HepG2 (cell line): ENCODE measurements around the gene STK17A. TPM values are rescaled to one million over a fixed set of nuclear protein-coding genes. Genes with fewer than 3 reads are reported as not detected.

Experiments
- ATAC-seq: fragments of 200-7000 bp; cut with Tn5 transposase; 3 replicates; pipeline ENCODE4 v1.9.1; 2020; ENCODE audit warnings: mild to moderate bottlenecking, moderate library complexity
- BruUV-seq: library from RNA; stranded (reverse); fragments of 400-500 nt; replicated peaks from 2 replicates; lab custom pipeline; 2021; lab: Mats Ljungman, UMichigan
- CTCF ChIA-PET: fragments of 300-600 bp; formaldehyde crosslinking; extraction: SDS; loops from one replicate; lab custom pipeline; 2021; ENCODE audit warnings: low total read pairs, inconsistent platforms, low intra/inter-chr PET ratio; lab: Yijun Ruan, JAX
- POLR2A ChIA-PET: fragments of 350-600 bp; sonication (Branson Sonifier 250); formaldehyde crosslinking; loops from one replicate; lab custom pipeline; 2020; ENCODE audit warnings: antibody characterized with exemption, inconsistent platforms; lab: Yijun Ruan, JAX
- DNase-seq: peaks from one replicate; pipeline ENCODE4 v3.0.0-alpha.2; 2015; ENCODE audit warnings: low spot score
- FAIRE-seq: peaks from 3 replicates; lab custom pipeline; 2011; peaks lifted over from hg19 to GRCh38; lab: Jason Lieb, UNC
- H2AFZ ChIP-seq: one replicate; pipeline ENCODE4 v1.6.1; 2011; ENCODE audit warnings: low read length, inconsistent platforms
- H3K27ac ChIP-seq: fragments of 300-600 bp; 3 replicates; pipeline ENCODE4 v1.8.0; 2011; ENCODE audit warnings: mixed run types, mild to moderate bottlenecking, mixed read lengths, low read length, inconsistent platforms; ENCODE audit not compliant: insufficient read depth; ENCODE audit errors: extremely low read length
- H3K27me3 ChIP-seq, 2 experiments: fragments of 200-600 bp in 1 of 2; 2 replicates in 1 of 2; 3 replicates in 1 of 2; pipeline versions ENCODE4 v1.6.0 to v1.8.0; 2011; ENCODE audit warnings: low read length in 2 of 2, mild to moderate bottlenecking in 2 of 2, moderate library complexity in 2 of 2, inconsistent platforms in 1 of 2; ENCODE audit not compliant: insufficient read depth in 2 of 2, control insufficient read depth in 1 of 2
- H3K36me3 ChIP-seq, 2 experiments: fragments of 200-600 bp in 1 of 2; replicated peaks in 1 of 2; 2 replicates in 1 of 2; 3 replicates in 1 of 2; pipeline versions ENCODE4 v1.5.1 to v1.8.0; 2011; ENCODE audit warnings: low read length in 2 of 2, inconsistent platforms in 1 of 2; ENCODE audit not compliant: insufficient read depth in 2 of 2, control insufficient read depth in 1 of 2
- H3K4me1 ChIP-seq: 2 replicates; pipeline ENCODE4 v1.5.1; 2012; ENCODE audit warnings: low read length, inconsistent platforms; ENCODE audit not compliant: insufficient read depth
- H3K4me2 ChIP-seq: 2 replicates; pipeline ENCODE4 v1.6.0; 2011; ENCODE audit warnings: low read depth, low read length, inconsistent platforms
- H3K4me3 ChIP-seq, 3 experiments: fragments of 200-600 bp in 1 of 3; sonication (generic), shearing (Covaris generic) in 1 of 3; replicated peaks in 1 of 3; 2 replicates each; pipeline ENCODE4 v1.5.1; 2011 to 2016; ENCODE audit warnings: low read length in 3 of 3, inconsistent platforms in 2 of 3, low read depth in 2 of 3, mild to moderate bottlenecking in 2 of 3, control low read depth in 1 of 3, mixed read lengths in 1 of 3; ENCODE audit not compliant: insufficient read depth in 1 of 3
- H3K79me2 ChIP-seq: one replicate; pipeline ENCODE4 v1.6.1; 2011; ENCODE audit warnings: low read length, inconsistent platforms; ENCODE audit not compliant: insufficient read depth
- H3K9ac ChIP-seq: 2 replicates; pipeline ENCODE4 v1.6.0; 2011; ENCODE audit warnings: mild to moderate bottlenecking, low read depth, low read length, inconsistent platforms; ENCODE audit not compliant: insufficient read depth
- H3K9me3 ChIP-seq: 2 replicates; pipeline ENCODE4 v1.5.1; 2012; ENCODE audit warnings: mild to moderate bottlenecking, low read length
- H4K20me1 ChIP-seq: 2 replicates; pipeline ENCODE4 v1.6.0; 2011; ENCODE audit warnings: inconsistent platforms, mild to moderate bottlenecking, low read length, moderate library complexity; ENCODE audit not compliant: insufficient read depth
- ATRX ChIP-seq: sonication (generic); formaldehyde crosslinking; IDR thresholded peaks from 2 replicates; pipeline ENCODE4 v1.4.0; 2020; ENCODE audit warnings: missing genetic modification reagents, borderline replicate concordance
- CBX1 ChIP-seq: IDR thresholded peaks from one replicate; pipeline ENCODE4 v1.6.1; 2016; ENCODE audit warnings: antibody characterized with exemption, low read depth
- CCDC6 ChIP-seq: sonication (generic); formaldehyde crosslinking; IDR thresholded peaks from 2 replicates; pipeline ENCODE4 v1.8.1; 2022; ENCODE audit warnings: mild to moderate bottlenecking, missing genetic modification reagents, moderate library complexity
- CEBPZ ChIP-seq: IDR thresholded peaks from 2 replicates; pipeline ENCODE4 v1.6.1; 2012; ENCODE audit warnings: low read length, improper control_type of control experiment
- JARID2 ChIP-seq: sonication (generic); formaldehyde crosslinking; IDR thresholded peaks from 2 replicates; pipeline ENCODE4 v1.8.1; 2023; ENCODE audit warnings: missing genetic modification reagents, inconsistent platforms; ENCODE audit not compliant: insufficient replicate concordance
- JUNB ChIP-seq: sonication (generic); formaldehyde crosslinking; IDR thresholded peaks from 2 replicates; pipeline ENCODE4 v1.8.0; 2022; ENCODE audit warnings: missing genetic modification reagents, mild to moderate bottlenecking, borderline replicate concordance
- MEIS1 ChIP-seq: sonication (generic); formaldehyde crosslinking; IDR thresholded peaks from 2 replicates; pipeline ENCODE4 v1.9.0; 2021; ENCODE audit warnings: mild to moderate bottlenecking, missing genetic modification reagents, moderate library complexity, borderline replicate concordance
- NBN ChIP-seq: fragments of 450-650 bp; conservative IDR thresholded peaks from 2 replicates; pipeline ENCODE4 v1.6.1; 2017
- NFYC ChIP-seq: IDR thresholded peaks from 2 replicates; pipeline ENCODE4 v1.6.1; 2016; ENCODE audit warnings: missing genetic modification reagents, missing compliant biosample characterization
- POLR2AphosphoS5 ChIP-seq: IDR thresholded peaks from 2 replicates; pipeline ENCODE4 v1.6.1; 2012; ENCODE audit warnings: low read depth, low read length
- PTBP1 ChIP-seq: fragments of 200-400 bp; formaldehyde crosslinking; IDR thresholded peaks from 2 replicates; pipeline ENCODE4 v1.6.1; 2018; ENCODE audit warnings: low read length, low read depth; ENCODE audit not compliant: poor library complexity, severe bottlenecking
- SATB2 ChIP-seq: sonication (generic); formaldehyde crosslinking; IDR thresholded peaks from 2 replicates; pipeline ENCODE4 v1.5.0; 2020; ENCODE audit warnings: missing genetic modification reagents
- ZNF274 ChIP-seq: sonication (generic); formaldehyde crosslinking; IDR thresholded peaks from 2 replicates; pipeline ENCODE4 v1.5.1; 2020; ENCODE audit warnings: mild to moderate bottlenecking, missing genetic modification reagents
- ZNF44 ChIP-seq: sonication (generic); formaldehyde crosslinking; IDR thresholded peaks from 2 replicates; pipeline ENCODE4 v1.5.1; 2020; ENCODE audit warnings: mild to moderate bottlenecking, missing genetic modification reagents
- ZNF556 ChIP-seq: sonication (generic); formaldehyde crosslinking; IDR thresholded peaks from 2 replicates; pipeline ENCODE4 v1.4.0; 2020; ENCODE audit warnings: mild to moderate bottlenecking, missing genetic modification reagents, borderline replicate concordance
- ZSCAN22 ChIP-seq: sonication (generic); formaldehyde crosslinking; IDR thresholded peaks from 2 replicates; pipeline ENCODE4 v1.4.0; 2020; ENCODE audit warnings: mild to moderate bottlenecking, missing genetic modification reagents
- WGBS: methylation state at CpG from one replicate; pipeline ENCODE4 v1.1.6; 2017; ENCODE audit warnings: low lambda C conversion rate; 5-methylcytosine and 5-hydroxymethylcytosine counted together
- in situ Hi-C: cut with HindIII; loops from 2 replicates; pipeline ENCODE4 v1.10.0; 2017; ENCODE audit warnings: low pct_unique_long_range_greater_than_20kb; ENCODE audit not compliant: extremely low pct_ligation_motif_present
- intact Hi-C: fragments of 100-400 bp; cut with micrococcal nuclease; formaldehyde crosslinking; loops from one replicate; pipeline ENCODE4 v1.10.0; 2022; ENCODE audit not compliant: unreplicated experiment
- polyA plus RNA-seq, 8 experiments: library from polyadenylated mRNA; depleted of rRNA in 3 of 8; stranded (reverse) in 7 of 8; unstranded in 1 of 8; fragments of >200 nt; fragmentation: Illumina TruSeq in 4 of 8; extraction: Trizol in 4 of 8; gene quantifications; 2 replicates each; pipeline versions ENCODE4 v1.2.1 to v1.2.3, GENCODE V29; 2011 to 2016; ENCODE audit warnings: low read depth in 4 of 8, missing spikeins in 1 of 8, mixed read lengths in 1 of 8; ENCODE audit not compliant: insufficient read depth in 1 of 8
- total RNA-seq, 5 experiments: library from RNA; depleted of rRNA; stranded (reverse); fragments of >200 nt; fragmentation: Illumina TruSeq; extraction: Trizol; gene quantifications; 2 replicates each; pipeline ENCODE4 v1.2.3, GENCODE V29; 2016; ENCODE audit warnings: low read depth in 1 of 5
- TF ChIP-seq, protein P1 (sequence below): sonication (generic); formaldehyde crosslinking; IDR thresholded peaks from 2 replicates; pipeline ENCODE4 v1.5.1; 2020; ENCODE audit warnings: mild to moderate bottlenecking, missing genetic modification reagents, borderline replicate concordance

STK17A gene
- total and polyA plus RNA-seq, 2 of the 13 experiments (the other 11 are each of a cell fraction or from before 2014, with no cell fraction given), result 18.6 to 24.3 TPM

- H3K27me3 ChIP-seq, result no peaks in the 10 kb centered on the region
- WGBS, result 94% methylated on average over 2 of the region's 2 CpGs
- H4K20me1 ChIP-seq, result no peaks in the 10 kb centered on the region
- no peak for FAIRE-seq
- no peak for ATAC-seq
- no peaks in the 10 kb centered on the region for H3K9me3 ChIP-seq
- ChIA-PET POLR2A (no interaction called here), CTCF (no interaction called here)
- peaks cover 17 to 32% of the 10 kb centered on the region in 2 experiments for H3K36me3 ChIP-seq
- H2AFZ ChIP-seq, result no peak overlapping the region
- H3K4me3 ChIP-seq, result no peak overlapping the region
- no peak overlapping the region for H3K4me2 ChIP-seq
- no peaks in the 10 kb centered on the region for H3K79me2 ChIP-seq
- peaks cover 14% of the 10 kb centered on the region for H3K4me1 ChIP-seq
- no TSS peak for BruUV-seq
- intact Hi-C loops (no loop called here), in situ Hi-C loops (no loop called here)
- no peak overlapping the region for H3K9ac ChIP-seq
- H3K27ac ChIP-seq, result no peak overlapping the region
- TF ChIP-seq SATB2, result no peak
- no peak for TF ChIP-seq POLR2AphosphoS5
- TF ChIP-seq ZSCAN22 (CRISPR knock-in tag), result no peak
- no peak for TF ChIP-seq JARID2 (CRISPR knock-in tag)
- no peak for TF ChIP-seq JUNB (CRISPR knock-in tag)
- TF ChIP-seq, all 625 proteins: peak for 0
- no peak for DNase-seq
Measured at GRCh38 chr7:43631559-43631958, 48.7 kb downstream of the STK17A start.

DNA sequence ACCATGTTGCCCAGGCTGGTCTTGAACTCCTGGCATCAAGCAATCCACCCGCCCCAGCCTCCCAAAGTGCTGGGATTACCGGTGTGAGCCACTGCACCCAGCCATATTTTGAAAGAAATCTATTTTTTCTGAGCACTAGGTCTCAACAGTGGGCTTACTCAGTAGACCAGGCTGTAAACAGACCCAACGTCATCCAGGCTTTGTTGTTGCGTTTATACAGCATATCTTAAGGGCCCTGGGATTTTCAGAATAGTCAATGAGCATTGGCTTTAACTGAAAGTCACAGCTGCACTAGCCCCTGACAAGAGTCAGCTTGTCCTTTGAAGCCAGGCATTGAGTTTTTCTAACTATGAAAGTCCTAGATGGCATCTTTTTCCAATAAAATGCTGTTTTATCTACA lies 49.8 kb downstream of the STK17A start:
- CTCF ChIA-PET, result no interaction called here
- H3K4me2 ChIP-seq, result no peak overlapping the region
- TF ChIP-seq CCDC6 (no peak), PTBP1 (no peak), ZNF556 (CRISPR knock-in tag) (no peak), ATRX (no peak), ZNF274 (no peak), CBX1 (no peak), CEBPZ (no peak), MEIS1 (no peak), ZNF44 (CRISPR knock-in tag) (no peak), NBN (no peak), NFYC (CRISPR knock-in tag) (no peak)
- TF ChIP-seq, protein P1, sequence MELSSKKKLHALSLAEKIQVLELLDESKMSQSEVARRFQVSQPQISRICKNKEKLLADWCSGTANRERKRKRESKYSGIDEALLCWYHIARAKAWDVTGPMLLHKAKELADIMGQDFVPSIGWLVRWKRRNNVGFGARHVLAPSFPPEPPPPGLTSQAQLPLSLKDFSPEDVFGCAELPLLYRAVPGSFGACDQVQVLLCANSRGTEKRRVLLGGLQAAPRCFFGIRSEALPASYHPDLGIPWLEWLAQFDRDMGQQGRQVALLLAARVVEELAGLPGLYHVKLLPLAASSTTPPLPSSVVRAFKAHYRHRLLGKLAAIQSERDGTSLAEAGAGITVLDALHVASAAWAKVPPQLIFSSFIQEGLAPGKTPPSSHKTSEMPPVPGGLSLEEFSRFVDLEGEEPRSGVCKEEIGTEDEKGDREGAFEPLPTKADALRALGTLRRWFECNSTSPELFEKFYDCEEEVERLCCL, result no peak

More for the DNA sequence above, 49.8 kb downstream of the STK17A start:
- Histone ChIP-seq H2AFZ (no peak overlapping the region), H3K27ac (no peak overlapping the region), H3K27me3 (no peaks in the 10 kb centered on the region), H3K36me3 (peaks cover 15 to 40% of the 10 kb centered on the region in 2 experiments), H3K4me1 (peaks cover 26% of the 10 kb centered on the region), H3K9me3 (no peaks in the 10 kb centered on the region), H3K79me2 (no peaks in the 10 kb centered on the region), H4K20me1 (no peaks in the 10 kb centered on the region), H3K4me3 (no peak overlapping the region), H3K9ac (no peak overlapping the region)
- intact Hi-C loops (no loop called here), in situ Hi-C loops (no loop called here)
- WGBS, result 89% methylated on average over 4 of the region's 4 CpGs
- POLR2A ChIA-PET, result no interaction called here
- FAIRE-seq (no peak), ATAC-seq (no peak), DNase-seq (no peak)
- BruUV-seq, result no TSS peak
